TTC549 (cell line): Measurements from ENCODE around the gene RAB11B.
"Not testable (repeated sequence)": the region's sequence is repeated elsewhere in the genome, so short reads cannot be mapped to it uniquely, and the experiment has no call there.

Source experiments
- FAIRE-seq: peaks from 2 replicates; lab custom pipeline; 2012; peaks lifted over from hg19 to GRCh38; lab: Jason Lieb, UNC

The RAB11B gene

DNA sequence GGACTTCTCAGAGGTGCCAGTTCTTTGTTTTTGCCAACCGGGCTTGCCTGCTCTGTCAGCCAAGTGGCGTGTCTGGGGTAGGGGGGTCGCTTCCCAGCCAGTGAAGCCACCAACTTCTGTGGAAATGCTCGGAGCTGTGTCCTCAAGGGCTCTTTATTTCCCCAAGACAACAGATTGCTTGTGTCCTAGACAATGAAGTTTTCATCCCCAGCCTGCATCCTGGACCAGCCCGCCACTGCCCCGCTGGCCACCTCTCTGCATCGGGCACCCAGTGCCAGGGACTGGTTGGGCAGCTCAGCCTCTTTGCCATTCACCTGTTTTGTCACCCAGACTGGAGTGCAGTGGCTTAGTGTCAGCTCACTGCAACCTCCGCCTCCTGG is 3.7 kb downstream of the RAB11B start:
- no peak for FAIRE-seq

DNA sequence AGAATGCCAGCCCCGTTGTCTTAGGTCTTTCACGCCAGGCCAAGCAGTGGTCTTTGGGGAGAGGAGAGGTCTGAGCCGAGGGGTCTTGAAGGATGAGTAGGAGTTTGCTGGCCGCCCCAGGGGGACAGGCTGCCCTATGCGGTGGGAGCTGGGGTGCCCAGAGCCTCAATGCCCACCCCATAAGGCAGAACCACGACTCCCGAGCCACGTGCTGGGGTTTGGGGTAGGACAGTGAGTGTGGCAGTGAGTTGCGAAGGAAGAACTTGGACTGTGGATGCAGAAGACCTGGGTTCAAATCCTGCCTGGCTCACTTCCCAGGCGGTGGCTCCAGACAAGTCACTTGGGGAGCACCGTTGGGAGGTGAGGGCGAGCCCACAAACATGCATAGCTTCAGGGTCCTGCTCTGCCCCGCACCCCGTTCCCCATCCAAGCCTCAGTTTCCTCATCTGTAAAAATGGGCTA is 5.5 kb downstream of the RAB11B start:
- FAIRE-seq, result no peak

DNA sequence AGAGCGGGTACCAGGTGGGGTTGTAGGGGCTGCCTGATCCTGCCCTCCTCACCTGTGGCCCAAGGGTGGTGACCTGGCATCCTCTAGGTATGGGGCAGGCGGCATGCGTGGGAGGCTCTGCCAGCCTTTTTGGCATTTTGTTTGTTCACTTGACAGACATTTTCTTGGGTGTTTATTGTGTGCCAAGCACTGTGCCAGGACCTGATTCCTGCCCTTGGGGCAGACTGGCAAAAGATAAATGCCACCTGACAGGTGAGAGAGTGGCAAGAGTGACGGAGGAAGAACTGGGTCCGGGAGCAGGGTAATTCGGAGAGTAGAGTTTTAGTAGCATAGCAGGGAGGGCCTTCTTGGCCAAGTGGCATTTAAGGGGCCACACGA is 6.0 kb downstream of the RAB11B start:
- FAIRE-seq, result no peak

DNA sequence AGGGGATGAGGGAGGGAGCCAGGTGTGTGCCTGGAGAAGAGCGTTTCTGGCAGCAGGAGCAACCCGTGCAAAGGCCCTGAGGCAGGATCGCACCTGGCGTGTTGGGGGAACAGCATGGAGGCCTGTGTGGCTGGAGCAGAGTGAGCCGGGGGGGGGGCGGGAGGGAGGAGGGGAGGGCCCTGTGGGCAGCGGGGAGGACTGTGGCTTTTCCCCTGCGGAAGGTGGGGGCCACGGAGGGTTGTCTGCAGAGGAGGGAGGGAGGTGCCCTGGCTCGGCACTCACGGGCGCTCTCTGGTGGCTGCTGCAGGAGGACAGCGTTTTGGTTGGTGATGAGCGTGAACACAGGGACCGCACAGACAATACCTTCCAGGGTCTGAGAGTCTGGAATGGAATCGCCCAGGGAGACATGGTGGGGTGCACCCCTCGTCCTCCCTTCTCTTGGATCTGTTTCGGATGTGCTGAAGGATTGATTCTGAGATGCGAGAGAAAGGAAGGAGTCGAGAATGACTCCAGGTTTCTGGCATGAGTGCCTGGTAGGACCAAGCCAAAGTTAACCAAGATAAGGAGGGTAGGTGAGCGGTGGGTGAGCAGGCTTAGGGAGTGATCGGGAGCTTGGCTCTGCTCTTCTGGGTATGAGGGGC is 6.5 kb downstream of the RAB11B start:
- FAIRE-seq, result no peak

DNA sequence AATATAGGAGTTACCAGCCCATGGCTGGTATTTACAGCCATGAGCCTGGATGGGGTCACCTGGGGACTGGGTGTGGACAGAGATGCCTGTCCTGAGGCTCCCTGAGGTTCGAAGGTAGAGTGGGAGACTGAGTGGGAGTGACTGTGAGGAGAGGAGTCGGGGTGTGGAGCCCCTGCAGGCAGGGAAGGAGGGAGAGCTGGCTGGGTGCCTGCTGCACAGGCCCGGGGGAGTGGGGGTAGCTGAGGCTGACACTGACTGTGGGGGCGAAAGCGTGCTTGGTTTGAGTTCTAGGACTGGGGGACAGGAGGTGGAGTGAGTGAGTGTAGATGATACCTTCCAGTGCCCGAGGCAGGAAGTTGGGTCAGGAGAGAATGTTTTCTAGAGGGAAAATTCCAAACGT is 7.1 kb downstream of the RAB11B start:
- no peak for FAIRE-seq

DNA sequence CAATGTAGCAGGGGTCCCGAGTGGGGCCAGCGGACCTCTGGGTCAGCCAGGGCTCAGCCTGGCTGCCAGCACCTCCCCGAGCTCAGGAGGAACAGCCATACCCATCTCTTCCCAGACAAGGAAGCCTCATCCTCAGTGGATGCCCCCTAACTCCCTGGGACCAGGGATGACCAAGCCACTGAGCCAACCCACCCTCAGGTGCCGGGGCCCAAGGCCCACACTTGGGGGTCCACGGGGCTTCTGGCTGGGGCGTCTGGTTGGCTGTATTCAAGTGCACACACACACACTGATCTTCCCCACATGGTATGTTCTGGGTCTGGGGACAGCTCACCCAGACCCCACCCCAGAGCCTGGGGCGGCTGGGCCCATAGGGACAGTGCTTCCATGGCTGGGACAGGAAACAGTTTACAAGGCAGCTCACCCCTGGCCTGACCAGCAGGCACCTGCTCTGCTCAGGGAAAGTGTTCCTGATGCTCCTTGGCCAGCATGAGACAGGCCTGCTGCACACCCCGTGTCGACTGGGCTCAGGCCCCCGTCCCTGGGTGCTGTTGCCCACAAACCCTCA is 7.7 kb downstream of the RAB11B start:
- no peak for FAIRE-seq

DNA sequence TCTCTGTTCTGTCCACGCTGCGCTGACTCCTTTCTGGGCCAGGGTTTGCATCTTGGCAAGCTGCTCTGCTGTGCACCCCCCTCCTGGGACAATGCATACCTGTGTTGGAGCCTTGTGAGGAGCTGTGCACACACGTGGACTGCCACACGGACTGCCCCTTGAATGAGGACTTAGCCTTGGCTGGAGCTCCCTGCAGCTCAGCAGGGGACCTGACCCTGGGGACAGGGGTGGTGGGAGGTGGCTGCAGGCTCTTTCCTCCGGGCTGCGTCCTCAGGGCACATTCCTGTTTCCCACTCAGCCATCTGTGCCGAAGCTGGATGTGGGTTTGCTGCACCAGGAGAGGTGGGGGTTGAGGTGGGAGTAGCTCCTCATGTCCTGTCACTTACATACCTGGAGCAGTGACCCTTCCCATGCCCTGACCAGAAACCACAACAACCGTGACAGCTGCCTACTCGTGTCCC is 8.2 kb downstream of the RAB11B start:
- no peak for FAIRE-seq

DNA sequence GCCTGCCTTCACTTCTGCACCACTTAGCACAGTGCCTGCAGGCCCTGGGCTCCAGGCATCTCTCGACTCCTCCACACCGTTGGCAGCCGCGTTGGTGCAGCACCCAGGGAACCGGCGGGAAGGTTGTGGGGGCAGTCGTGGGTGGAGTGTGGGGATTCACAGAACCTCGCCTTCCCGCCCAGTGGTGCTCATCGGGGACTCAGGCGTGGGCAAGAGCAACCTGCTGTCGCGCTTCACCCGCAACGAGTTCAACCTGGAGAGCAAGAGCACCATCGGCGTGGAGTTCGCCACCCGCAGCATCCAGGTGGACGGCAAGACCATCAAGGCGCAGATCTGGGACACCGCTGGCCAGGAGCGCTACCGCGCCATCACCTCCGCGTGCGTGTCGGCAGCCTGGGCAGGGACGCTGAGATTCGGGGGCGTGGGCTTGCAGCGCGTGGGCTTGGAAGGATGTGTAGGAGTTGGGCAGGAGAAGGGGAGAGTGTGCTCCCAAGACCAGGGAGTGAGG is 9.6 kb downstream of the RAB11B start:
- no peak for FAIRE-seq

DNA sequence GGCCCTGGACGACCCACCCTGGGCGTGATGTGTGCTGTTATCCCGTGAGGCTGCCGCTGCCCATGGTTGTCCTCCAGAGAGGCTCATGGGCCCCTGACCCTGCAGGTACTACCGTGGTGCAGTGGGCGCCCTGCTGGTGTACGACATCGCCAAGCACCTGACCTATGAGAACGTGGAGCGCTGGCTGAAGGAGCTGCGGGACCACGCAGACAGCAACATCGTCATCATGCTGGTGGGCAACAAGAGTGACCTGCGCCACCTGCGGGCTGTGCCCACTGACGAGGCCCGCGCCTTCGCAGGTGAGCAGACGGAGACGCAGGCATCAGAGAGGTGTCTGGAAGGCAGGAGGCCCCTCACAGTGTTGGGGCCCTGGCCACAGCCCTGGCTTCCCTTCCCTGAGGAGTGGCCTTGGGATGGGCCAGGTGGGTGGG is 11.8 kb downstream of the RAB11B start:
- FAIRE-seq, result no peak

DNA sequence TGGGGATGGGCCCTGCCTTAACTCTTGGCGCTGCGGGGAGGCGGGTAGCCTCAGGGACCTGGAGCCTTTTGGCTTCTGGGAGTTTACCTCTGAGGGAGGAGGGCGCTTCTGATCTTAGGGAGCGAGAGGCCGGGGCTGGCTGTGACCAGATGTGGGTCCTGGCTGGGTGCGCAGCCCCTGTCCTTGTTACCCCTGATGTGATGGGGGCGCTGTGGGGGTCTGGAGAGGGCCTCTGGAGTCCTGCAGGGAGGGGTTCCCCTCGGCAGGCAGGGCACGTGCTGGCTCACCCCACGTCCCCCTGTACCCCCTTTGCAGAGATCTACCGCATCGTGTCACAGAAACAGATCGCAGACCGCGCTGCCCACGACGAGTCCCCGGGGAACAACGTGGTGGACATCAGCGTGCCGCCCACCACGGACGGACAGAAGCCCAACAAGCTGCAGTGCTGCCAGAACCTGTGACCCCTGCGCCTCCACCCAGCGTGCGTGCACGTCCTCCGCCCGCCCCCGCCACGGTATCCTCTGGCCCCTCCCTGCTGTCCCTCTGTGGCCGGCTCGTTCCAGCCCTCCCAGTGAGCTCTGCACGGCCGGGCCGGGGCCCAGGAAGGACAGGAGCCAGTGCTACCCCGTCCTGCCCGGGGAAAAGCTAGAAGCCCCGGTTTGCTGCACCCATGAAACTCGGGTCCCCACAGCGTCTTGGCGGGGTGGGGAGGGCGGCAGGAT is 13.1 kb downstream of the RAB11B start:
- FAIRE-seq, result no peak

DNA sequence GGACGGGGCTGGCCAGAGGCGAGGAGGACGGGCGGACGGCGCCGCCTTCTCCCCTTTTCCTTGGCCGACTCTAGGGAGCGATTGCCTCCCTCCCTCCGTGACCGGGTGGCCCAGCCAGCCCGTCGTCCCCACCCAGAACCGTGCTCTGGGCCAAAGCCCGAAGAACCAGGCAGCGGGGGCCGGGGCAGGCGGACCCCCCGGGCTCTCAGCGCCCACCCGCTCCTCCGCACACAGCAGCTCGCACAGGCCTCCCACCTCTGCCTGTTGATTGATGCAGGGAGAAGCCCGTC is 13.6 kb downstream of the RAB11B start:
- no peak for FAIRE-seq

DNA sequence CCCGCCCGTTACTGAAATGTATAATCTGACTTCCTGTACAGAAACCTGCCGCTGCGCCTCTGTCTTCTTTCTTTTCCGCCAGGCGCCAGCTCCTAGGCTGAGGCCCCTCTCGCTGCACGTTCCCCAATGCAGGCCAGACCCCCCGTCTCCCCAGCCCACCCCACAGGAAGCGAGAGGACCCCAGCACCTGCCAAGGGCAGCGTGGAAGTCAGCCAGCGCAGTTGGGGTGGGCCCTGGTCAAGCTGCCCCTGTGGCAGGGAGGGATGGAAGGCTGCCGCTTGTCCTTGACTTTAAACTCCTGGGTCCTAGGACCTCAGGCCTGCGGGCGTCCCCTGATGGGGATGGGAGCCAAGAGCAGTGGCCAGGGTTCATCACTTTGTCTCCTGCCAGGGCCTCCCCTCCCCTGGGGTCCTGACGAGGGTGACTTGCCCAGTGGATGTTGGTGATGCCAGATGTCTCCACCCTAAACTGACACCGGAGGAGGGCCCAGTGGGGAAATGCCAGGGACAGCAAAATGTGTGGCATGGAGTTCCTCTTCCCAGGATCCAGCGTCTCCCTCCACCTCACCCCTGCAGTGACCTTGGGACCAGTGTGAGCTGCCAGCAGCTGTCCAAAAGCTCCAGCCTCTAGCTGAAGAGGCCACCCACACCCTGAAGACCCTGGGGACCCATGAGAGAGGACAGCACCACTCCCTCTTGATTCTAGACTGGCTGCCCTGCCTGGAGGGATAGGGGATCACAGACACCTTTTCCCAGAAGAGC is 14.4 kb downstream of the RAB11B start:
- no peak for FAIRE-seq

DNA sequence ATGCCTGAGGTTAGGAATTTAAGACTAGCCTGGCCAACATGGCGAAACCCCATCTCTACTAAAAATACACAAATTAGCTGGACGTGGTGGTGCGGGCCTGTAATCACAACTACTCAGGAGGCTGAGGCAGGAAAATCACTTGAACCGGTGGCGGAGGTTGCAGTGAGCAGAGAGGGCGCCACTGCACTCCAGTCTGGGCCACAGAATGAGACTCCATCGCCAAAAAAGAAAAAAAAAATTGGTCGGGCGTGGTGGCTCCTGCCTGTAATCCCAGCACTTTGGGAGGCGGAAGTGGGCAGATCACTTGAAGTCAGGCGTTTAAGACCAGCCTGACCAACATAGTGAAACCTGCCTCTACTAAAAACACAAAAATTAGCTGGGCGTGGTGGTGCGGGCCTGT is 20.6 kb downstream of the RAB11B start:
- FAIRE-seq, result not testable (repeated sequence)

DNA sequence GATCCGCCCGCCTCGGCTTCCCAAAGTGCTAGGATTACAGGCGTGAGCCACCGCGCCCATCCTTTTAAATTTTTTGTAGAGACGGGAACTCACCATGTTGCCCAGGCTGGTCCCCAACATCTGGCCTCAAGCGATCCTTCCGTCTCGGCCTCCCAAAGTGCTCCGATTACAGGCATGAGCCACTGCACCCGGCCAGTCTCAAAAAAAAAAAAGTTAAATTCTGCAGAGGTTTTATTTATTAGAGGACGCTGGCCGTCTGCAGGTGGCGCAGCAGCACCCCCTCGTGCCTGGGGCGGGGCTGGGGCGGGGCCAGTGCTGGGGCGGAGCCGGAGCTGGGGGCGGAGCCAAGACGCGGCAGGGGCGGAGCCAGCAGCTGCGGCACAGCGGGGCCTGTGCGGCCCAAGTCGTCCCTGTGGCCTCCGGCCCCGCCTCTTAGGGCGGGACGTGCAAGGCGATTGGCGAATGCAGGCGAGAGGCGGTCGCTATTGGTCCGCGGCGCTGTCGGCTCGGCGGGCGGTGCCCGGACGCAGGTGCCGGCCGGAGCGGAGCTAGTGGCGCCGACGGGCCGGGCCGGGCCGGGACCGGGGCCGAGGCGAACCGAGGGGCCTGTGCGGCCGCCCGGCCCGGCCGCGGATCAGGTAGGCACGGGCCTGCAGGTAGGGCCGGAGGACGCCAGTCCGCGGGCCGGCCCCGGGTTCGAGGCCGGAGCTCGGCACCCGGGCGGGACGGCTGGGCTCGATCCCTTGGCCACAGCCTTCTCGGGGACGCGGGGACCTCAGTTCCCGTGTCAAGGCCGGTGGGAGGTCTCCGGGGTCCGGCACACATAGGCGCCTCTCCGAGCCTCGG is 22.8 kb downstream of the RAB11B start, which contains the start of gene MARCHF2:
MARCHF2 (plus strand) TSS at position 523 of the 846 bp plus-strand sequence. CDS start 8,536 bp downstream, outside the sequence.
- FAIRE-seq, result no peak

DNA sequence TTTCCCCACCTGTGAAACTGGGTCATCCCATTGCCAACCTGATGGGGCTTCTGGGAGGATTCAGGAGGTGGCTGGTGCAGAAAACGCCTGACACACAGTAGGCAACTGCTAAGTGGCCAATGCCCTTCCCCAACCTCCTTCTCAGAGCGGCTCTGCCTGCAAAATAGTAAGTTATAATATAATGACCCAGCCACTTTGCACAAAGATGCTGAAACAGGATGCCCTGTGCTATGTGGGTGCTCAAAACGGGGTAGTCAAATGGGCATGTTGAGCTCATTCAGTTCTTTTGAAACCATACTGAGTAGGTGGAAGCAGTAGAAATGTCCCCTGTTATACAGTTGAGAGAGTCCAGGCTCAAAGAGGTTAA is 23.5 kb downstream of the RAB11B start:
- FAIRE-seq, result no peak

DNA sequence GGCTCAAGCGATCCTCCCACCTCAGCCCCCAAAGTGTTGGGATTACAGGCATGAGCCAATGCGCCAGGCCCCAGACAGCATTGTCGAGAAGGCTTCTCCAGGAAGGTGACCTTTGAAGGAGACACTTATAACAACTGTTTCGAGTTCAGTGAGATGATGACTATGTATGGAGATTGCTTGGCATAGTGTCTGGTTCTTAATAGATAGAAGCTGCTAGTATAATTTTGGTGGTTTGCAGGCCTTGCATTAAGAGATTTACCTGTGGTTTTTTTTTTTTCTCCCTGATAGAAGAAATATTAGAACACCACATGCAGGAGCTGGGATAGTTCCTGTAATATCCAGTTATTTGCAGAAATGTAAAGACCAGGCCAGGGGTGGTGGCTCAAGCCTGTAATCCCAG is 26.6 kb downstream of the RAB11B start:
- FAIRE-seq, result no peak

DNA sequence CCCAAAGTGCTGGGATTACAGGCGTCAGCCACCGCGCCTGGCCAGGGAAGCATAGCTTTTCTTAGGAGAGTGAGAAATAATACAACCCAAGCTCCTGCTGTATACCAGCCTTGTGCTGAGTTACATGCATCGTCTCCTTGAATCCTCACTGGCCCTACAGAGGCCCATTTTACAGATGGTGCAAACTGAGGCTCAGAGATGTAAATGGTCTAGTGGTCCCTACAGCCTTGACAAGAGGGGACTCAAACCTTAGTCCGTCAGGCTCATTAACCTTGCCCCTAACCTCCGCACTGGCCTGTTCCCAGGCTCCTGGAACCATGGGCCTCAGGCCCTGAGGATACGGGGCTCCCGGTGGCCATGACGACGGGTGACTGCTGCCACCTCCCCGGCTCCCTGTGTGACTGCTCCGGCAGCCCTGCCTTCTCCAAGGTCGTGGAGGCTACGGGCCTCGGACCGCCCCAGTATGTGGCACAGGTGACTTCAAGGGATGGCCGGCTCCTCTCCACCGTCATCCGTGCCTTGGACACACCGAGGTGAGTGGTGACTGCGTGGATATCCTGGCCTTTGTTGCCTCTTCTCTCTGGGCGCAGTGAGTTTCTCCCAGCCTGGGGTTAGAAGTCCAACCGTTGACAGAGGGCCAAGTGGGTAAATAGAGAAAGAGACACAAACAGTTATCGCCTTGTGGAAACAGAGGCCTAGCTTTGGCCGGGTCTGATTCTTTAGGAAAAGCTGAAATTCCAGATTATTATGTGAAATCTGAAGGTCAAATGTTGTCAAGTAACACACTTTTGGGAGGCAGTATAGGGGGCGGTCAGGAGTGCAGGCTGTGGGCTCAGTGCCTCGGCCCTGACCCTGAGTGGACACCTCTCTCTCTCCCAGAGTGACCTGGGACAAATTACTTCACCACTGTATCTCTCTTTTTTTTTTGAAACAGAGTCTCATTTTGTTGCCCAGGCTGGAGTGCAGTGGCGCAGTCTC is 31.6 kb downstream of the RAB11B start:
- no peak for FAIRE-seq

DNA sequence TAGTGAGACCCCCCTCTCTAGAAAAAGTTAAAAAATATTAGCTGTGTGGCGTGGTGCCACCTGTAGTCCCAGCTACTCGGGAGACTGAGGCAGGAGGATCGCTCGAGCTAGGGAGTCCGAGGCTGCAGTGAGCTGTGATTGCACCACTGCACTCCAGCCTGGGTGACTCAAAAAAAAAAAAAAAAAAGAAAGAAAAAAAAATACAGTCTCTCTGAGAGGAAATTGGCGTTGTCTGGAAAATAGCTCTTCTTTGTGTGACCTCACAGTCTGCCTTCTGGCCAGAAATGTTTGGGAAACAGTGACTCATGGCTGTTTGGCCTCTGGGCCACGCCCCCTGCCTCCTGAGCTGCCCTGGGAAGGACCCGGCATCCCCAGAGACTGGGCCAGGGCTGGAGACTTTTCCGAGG is 33.7 kb downstream of the RAB11B start:
- no peak for FAIRE-seq

DNA sequence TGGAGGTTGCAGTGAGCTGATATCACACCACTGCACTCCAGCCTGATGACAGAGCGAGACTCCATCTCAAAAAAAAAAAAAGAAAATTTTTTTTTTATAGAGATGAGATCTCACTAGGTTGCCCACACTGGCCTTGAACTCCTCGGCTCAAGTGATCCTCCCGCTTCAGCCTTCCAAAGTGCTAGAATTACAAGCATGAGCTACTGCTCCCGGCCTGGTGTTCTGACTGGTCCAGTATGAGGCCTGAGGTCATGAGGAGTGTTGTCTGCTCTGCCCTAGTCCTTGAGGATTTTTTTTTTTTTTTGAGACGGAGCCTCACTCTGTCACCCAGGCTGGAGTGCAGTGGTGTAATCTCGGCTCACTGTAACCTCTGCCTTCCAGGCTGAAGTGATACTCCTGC is 35.2 kb downstream of the RAB11B start:
- FAIRE-seq, result not testable (repeated sequence)

DNA sequence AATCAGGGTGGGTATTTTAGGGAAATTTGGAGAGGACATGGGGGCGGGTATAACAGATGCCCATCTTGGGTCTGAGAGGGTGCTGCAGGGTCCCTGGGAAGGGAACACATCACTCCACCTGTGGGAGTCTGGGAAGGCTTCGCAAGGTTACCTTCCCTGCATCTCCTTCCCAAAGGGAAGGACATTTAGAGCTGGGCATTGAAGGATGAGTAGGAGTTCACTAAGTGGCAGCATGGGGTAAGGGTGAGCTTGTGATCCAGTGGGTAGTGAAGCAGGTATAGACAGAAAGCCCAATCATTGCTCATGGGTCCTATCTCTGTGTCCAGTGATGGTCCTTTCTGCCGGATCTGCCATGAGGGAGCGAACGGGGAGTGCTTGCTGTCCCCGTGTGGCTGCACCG is 36.1 kb downstream of the RAB11B start:
- FAIRE-seq, result no peak

DNA sequence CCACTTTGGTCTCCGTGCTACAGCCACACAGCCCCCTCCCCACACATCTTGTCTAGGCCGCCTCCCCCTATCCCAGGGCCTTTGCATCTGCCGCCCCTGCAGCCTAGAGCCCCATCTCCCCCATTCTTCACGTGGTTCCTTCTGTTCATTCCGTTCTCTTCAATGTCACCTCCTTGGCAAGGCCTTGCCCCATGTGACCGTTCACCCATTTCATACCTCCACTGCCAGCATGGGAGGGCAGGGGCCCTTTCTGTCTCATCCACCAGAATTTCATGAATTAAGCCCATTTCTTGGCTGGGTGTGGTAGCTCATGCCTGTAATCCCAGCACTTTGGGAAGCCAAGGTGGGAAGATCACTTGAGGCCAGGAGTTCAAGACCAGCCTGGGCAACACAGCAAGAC is 38.9 kb downstream of the RAB11B start:
- FAIRE-seq, result no peak
